ENCODE data around the gene MAS1L.
"Not testable (repeated sequence)": the region's sequence is repeated elsewhere in the genome, so short reads cannot be mapped to it uniquely, and the experiment has no call there.

The MAS1L gene

DNA sequence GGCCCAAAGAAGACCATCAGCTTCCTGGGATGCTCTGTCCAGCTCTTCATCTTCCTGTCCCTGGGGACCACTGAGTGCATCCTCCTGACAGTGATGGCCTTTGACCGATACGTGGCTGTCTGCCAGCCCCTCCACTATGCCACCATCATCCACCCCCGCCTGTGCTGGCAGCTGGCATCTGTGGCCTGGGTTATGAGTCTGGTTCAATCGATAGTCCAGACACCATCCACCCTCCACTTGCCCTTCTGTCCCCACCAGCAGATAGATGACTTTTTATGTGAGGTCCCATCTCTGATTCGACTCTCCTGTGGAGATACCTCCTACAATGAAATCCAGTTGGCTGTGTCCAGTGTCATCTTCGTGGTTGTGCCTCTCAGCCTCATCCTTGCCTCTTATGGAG, 25.7 kb downstream of the MAS1L start:
- in situ Hi-C loops (cut with HindIII; ENCODE audit: low pct_unique_long_range_greater_than_20kb, low sequenced_read_pairs) = no loop called here
- no peak for TF ChIP-seq JUND (IDR thresholded peaks at IDR 0.05; ENCODE audit: low read depth)
- no peak for DNase-seq (ENCODE audit: low read depth in 1 of 2, low spot score in 1 of 2)

DNA sequence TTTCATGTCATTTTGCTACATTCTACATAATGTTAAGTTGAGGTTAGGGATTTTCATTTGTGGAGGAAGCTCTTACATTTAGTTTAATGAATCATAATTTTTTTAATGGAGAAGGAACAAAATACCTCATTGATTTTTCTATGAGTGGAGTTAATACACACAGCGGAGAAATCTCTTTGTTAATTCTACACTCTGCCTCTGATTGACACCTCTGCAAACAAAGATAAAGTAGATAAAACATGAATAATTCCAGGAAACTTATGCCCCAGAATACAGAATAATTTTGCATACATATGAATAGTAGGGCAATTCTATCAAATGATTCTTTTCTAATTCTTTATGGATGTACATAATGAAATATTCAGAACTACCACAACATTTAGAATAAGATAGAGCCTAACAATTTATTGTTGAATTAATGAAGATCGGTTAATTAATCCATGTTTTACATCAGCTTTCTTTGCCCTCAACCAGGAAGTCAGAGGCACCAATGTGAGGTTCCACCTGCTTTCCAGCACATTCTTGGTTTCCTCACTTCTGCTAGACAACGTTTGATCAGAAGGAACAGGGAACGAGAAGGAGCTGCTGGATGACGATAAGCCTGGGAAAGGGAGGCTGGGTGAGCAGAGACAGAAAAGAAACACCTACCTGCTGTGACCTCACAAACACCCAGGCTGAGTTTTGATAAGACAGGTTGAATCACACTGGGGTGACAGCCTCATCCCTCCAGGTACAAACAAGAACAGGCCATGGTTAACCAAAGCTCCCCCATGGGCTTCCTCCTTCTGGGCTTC, 26.5 kb downstream of the MAS1L start:
- in situ Hi-C loops (cut with HindIII; ENCODE audit: low pct_unique_long_range_greater_than_20kb, low sequenced_read_pairs) = no loop called here
- no peak for DNase-seq (ENCODE audit: low read depth in 1 of 2, low spot score in 1 of 2)
- TF ChIP-seq JUND (IDR thresholded peaks at IDR 0.05; ENCODE audit: low read depth) = no peak

DNA sequence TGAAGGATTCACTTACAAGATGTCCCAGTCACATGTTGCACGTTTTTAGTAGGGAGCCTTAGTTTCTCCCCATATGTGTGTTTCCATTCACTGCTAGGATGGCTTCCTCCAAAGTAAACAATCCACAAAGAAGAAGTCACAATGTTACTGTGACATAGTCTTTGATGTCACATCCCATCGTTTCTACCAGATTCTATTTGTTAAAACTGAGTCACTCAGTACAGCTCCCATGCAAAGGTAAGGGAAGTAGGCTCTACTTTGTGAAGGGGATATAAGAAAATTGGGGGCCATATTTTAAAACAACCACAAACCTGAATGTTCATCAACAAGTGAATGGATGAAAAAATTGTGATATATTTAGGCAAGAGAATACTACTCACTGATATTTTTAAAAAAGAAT, 30.8 kb downstream of the MAS1L start, which contains the start of the genes OR11A1 and OR2H1:
OR11A1 (minus strand) TSS at position 101 of the 400 bp plus-strand sequence. CDS start 29,430 bp downstream, outside the sequence.
OR2H1 (plus strand) TSS at position 185 of the 400 bp plus-strand sequence. CDS start 4,615 bp downstream, outside the sequence.
- no peak for DNase-seq (ENCODE audit: low read depth in 1 of 2, low spot score in 1 of 2)
- in situ Hi-C loops (cut with HindIII; ENCODE audit: low pct_unique_long_range_greater_than_20kb, low sequenced_read_pairs) = no loop called here
- TF ChIP-seq JUND (IDR thresholded peaks at IDR 0.05; ENCODE audit: low read depth) = no peak

DNA sequence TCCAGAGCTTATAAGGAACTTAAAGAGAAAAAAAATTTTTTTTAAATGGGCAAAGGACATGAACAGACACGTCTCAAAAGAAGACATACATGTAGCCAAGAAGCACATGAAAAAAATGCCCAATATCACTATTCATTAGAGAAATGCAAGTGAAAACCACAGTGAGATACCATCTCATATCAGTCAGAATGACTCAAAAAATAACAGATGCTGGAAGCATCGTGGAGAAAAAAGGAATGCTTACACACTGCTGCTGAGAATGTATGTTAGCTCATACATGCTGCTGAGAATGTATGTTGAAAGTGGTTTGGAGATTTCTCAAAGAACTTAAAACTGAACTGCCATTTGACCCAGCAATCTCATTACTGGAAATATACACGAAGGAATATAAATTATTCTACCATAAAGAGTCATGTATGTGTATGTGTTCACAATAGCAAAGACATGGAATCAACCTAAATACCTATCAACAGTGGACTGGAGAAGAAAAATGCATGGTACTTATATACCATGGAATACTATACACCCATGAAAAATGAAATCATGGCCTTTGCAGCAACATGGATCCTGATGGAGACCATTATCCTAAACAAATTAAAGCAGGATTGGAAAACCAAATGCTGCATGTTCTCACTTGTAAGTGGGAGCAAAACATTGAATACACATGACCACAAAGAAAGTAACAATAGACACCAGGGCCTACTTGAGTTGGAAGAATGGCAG, 36.1 kb downstream of the MAS1L start:
- in situ Hi-C loops (cut with HindIII; ENCODE audit: low pct_unique_long_range_greater_than_20kb, low sequenced_read_pairs) = no loop called here
- DNase-seq (ENCODE audit: low read depth in 1 of 2, low spot score in 1 of 2) = no peak
- no peak for TF ChIP-seq JUND (IDR thresholded peaks at IDR 0.05; ENCODE audit: low read depth)

DNA sequence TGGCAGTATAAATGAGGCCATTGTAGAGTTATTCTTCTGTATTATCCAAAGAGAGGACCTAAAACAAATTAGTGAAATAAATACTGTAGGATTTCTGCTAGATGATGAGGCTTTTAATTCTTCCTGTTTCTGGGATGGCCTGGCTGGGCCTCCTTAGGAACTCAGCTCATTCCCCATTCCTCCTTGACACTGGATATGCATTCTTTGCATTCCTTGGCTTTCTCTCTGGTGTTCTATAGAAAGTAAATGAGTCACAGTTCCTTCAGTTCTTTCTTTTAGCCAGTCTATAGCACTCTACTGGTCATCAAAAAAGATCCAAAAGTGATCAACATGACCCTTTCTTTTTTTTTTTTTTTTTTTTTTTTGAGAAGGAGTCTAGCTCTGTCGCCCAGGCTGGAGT, 40.1 kb downstream of the MAS1L start:
- peak in 1 of 2 experiments; percentile 7 for DNase-seq (ENCODE audit: low read depth in 1 of 2, low spot score in 1 of 2)
- no peak for TF ChIP-seq JUND (IDR thresholded peaks at IDR 0.05; ENCODE audit: low read depth)
- in situ Hi-C loops (cut with HindIII; ENCODE audit: low pct_unique_long_range_greater_than_20kb, low sequenced_read_pairs) = no loop called here

DNA sequence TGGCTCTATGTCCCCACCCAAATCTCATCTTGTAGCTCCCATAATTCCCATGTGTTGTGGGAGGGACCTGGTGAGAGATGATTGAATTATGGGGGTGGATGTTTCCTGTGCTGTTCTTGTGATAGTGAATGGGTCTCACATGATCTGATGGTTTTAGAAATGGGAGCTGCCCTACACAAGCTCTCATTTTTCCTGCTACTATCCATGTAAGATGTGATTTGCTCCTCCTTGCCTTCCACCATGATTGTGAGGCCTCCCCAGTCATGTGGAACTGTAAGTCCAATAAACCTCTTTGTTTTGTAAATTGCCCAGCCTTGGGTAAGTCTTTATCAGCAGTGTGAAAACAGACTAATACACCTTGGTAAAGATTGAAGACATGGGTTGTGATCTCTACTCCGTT, 43.7 kb downstream of the MAS1L start:
- in situ Hi-C loops (cut with HindIII; ENCODE audit: low pct_unique_long_range_greater_than_20kb, low sequenced_read_pairs); DNase-seq (ENCODE audit: low read depth in 1 of 2, low spot score in 1 of 2): not testable (repeated sequence)

DNA sequence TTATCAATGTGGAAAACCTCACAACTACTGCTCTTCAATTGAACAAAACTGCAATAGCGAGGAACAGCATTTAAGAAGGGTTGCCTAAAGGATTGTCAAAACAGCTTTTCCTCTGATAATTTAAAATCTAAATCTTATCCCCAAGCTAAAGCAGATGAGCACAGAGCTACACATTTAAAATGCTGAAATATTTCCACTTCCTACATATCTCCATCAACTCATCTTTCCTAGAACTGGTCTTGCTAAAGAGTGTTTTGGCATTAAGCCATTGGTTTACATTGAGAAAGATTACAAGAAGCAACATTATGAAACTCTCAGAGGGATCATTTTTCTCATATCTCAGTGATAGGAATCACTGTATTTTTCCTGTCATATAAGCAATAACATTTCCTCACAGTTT, 45.0 kb downstream of the MAS1L start:
- TF ChIP-seq JUND (IDR thresholded peaks at IDR 0.05; ENCODE audit: low read depth) = no peak
- DNase-seq (ENCODE audit: low read depth in 1 of 2, low spot score in 1 of 2) = no peak
- in situ Hi-C loops (cut with HindIII; ENCODE audit: low pct_unique_long_range_greater_than_20kb, low sequenced_read_pairs) = no loop called here

DNA sequence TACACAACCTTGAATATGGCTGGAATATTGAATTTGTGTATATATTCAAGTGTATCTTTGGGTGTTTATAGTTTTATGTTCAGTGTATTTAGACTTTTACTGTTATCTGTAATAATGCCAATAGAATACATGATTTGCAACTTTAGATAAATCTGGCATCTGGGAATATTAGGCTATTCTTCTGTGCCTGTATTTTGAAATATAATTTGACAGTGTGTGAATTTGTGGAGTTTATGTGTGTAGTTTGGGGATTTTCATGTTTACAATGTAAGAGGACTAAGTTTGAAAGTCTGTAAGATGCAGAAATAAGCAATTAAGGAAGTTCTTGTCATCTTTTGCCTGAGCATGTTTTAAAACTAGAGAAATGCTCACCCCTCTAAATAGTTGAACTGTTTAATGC, 48.8 kb downstream of the MAS1L start, which contains the start of gene OR10C1:
OR10C1 (plus strand) TSS at position 301 of the 400 bp plus-strand sequence. CDS start 710 bp downstream, outside the sequence.
- TF ChIP-seq JUND (IDR thresholded peaks at IDR 0.05; ENCODE audit: low read depth) = no peak
- no peak for DNase-seq (ENCODE audit: low read depth in 1 of 2, low spot score in 1 of 2)
- in situ Hi-C loops (cut with HindIII; ENCODE audit: low pct_unique_long_range_greater_than_20kb, low sequenced_read_pairs) = no loop called here

DNA sequence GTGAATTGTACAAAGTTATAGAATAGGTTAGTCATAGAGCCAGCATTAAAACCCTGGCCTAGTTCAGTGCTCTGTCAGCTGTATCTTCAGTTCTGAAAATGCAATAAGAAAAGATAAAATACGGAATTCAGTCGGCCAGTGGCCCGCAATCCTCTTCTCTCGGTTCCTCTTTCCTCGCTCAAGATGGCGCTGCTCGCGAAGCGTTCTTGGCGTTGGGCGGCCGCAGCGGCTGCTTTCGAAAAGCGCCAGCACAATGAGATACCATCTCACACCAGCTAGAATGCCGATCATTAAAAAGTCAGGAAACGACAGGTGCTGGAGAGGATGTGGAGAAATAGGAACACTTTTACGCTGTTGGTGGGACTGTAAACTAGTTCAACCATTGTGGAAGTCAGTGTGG, 51.0 kb downstream of the MAS1L start:
- peak in 1 of 2 experiments; percentile 46 for DNase-seq (ENCODE audit: low read depth in 1 of 2, low spot score in 1 of 2)
- in situ Hi-C loops (cut with HindIII; ENCODE audit: low pct_unique_long_range_greater_than_20kb, low sequenced_read_pairs) = not testable (repeated sequence)
